Activated CD8-positive, alpha-beta T cell treated with anti-CD3 and anti-CD28 coated beads for 36 hours (primary cell): Measurements from ENCODE around the gene GALNT9. TPM values are rescaled to one million over a fixed set of nuclear protein-coding genes. Genes with fewer than 3 reads are reported as not detected.

Experiments used
- ATAC-seq: fragments of 200-7000 bp; cut with Tn5 transposase; one replicate; pipeline ENCODE4 v1.10.0; 2021; ENCODE audit warnings: mild to moderate bottlenecking, moderate library complexity
- CTCF ChIA-PET: fragments of 350-600 bp; sonication (Branson Sonifier 250); formaldehyde crosslinking; loops from one replicate; lab custom pipeline; 2021; ENCODE audit warnings: antibody characterized with exemption; lab: Charles Lee
- POLR2A ChIA-PET: fragments of 350-600 bp; sonication (Branson Sonifier 250); formaldehyde crosslinking; loops from one replicate; lab custom pipeline; 2021; ENCODE audit warnings: antibody characterized with exemption; lab: Charles Lee
- DNase-seq: peaks from one replicate; pipeline ENCODE4 v3.0.0-alpha.2; 2020
- H3K27ac Mint-ChIP-seq: one replicate; pipeline ENCODE4 v1.8.0; 2021; ENCODE audit warnings: mild to moderate bottlenecking, mixed read lengths
- H3K27me3 Mint-ChIP-seq: one replicate; pipeline ENCODE4 v1.8.0; 2021; ENCODE audit warnings: mixed read lengths
- H3K36me3 Mint-ChIP-seq: one replicate; pipeline ENCODE4 v1.8.0; 2021; ENCODE audit warnings: low read depth, mixed read lengths
- H3K4me1 Mint-ChIP-seq: one replicate; pipeline ENCODE4 v1.8.0; 2021; ENCODE audit warnings: low read depth, mixed read lengths
- H3K4me3 Mint-ChIP-seq: one replicate; pipeline ENCODE4 v1.8.0; 2021; ENCODE audit warnings: mild to moderate bottlenecking, moderate library complexity, mixed read lengths
- H3K9me3 Mint-ChIP-seq: one replicate; pipeline ENCODE4 v1.8.0; 2021; ENCODE audit warnings: mixed read lengths
- intact Hi-C: fragments of 100-400 bp; cut with micrococcal nuclease; formaldehyde crosslinking; loops from one replicate; pipeline ENCODE4 v1.10.0; 2022
- total RNA-seq, 2 experiments: library from RNA; stranded (reverse); gene quantifications; one replicate each; pipeline ENCODE4 v1.2.3, GENCODE V29; 2021
- TF ChIP-seq, protein P1 (sequence below): fragments of 200-600 bp; IDR thresholded peaks from one replicate; pipeline ENCODE4 v1.8.0; 2022; ENCODE audit warnings: antibody characterized with exemption, mild to moderate bottlenecking

Gene GALNT9
- total RNA-seq, 2 experiments from 2014 or later, result not detected

DNA sequence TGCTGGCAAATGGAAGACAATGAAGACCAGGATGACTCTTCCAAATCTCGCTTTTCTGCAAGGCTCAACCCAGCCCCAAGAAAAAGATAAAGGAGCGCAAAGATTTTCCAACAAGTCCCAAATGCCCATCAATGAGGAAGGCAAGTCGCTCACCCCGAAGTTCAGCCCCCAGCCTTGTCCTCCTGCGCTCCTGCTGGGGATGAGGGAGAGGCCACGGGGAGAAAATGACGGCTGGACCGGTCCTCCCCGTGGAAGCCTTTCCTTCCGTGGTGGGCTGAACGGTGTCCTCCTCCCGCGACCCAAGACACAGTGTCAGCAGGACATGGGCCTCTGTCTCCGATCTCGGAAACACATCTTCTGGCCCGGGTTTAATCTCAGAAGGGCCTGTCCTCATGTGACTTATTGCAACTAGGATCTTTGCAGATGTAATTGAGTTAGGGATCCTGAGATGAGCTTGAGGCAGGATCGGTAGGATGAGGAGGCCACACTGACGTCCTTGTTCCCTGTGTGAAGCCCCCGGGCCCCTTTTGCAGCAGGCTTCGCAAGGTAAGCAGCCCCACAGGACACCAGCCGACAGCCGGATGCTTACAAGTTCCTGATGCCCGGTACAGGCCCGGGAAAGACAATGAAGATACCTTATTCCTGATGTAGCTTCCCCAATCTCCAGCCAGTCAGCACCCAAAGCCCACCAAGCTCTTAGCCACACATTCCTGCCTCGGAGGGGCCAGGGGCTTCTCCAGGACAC is 64.2 kb downstream of the GALNT9 start:
- H3K27me3 Mint-ChIP-seq, result peaks cover 3% of the 10 kb centered on the region
- no peak for ATAC-seq
- TF ChIP-seq, protein P1, sequence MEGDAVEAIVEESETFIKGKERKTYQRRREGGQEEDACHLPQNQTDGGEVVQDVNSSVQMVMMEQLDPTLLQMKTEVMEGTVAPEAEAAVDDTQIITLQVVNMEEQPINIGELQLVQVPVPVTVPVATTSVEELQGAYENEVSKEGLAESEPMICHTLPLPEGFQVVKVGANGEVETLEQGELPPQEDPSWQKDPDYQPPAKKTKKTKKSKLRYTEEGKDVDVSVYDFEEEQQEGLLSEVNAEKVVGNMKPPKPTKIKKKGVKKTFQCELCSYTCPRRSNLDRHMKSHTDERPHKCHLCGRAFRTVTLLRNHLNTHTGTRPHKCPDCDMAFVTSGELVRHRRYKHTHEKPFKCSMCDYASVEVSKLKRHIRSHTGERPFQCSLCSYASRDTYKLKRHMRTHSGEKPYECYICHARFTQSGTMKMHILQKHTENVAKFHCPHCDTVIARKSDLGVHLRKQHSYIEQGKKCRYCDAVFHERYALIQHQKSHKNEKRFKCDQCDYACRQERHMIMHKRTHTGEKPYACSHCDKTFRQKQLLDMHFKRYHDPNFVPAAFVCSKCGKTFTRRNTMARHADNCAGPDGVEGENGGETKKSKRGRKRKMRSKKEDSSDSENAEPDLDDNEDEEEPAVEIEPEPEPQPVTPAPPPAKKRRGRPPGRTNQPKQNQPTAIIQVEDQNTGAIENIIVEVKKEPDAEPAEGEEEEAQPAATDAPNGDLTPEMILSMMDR, result no peak
- no peaks in the 10 kb centered on the region for H3K4me1 Mint-ChIP-seq
- CTCF ChIA-PET, result no interaction called here
- H3K9me3 Mint-ChIP-seq, result no peaks in the 10 kb centered on the region
- POLR2A ChIA-PET, result no interaction called here
- H3K36me3 Mint-ChIP-seq, result no peaks in the 10 kb centered on the region
- H3K4me3 Mint-ChIP-seq, result no peak overlapping the region
- intact Hi-C loops, result no loop called here
- H3K27ac Mint-ChIP-seq, result no peak overlapping the region
- no peak for DNase-seq

DNA sequence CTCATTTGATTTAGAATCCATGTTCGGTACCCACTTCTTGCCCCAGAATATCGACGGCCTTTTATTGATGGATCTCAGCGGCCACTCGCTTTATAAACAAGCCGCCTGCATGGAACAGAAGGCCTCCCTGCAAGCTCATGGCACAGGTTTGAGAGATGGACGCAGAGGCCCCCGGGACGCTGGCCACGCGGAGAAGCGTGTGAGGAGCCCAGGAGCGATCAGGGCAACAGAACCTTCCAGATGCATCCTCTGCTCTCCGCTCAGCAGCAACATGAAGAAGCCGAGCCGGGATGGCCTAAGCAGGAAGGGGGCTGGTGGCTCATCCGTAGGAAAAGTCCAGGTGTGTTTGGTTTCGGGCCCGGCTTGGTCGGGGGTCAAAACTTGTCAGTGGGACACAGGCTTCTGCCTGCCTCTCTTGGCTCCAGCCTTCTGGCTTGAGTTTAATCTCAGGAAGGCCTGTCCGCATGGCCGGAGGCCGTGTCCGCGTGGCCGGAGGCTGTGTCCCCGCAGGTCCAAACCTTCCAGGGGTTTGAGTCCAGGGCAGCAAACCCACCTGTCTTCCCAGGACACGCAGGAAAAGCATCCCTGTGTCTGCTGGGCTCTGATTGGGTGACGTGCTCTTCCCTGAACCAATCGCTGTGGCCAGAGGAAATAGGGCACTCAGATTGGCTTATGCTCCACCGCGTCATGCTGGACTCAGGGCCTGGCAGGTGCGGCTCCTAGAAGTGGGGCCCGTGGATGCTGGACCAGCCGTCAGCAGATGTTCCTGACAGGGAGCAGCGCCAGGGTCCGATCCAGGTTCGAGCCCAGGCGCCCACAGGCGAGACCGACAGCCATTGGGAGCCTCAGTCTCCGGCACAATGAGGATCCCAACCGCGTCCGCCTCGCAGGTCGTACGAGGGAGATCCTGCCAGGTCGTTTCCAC is 65.0 kb downstream of the GALNT9 start:
- H3K27ac Mint-ChIP-seq, result no peak overlapping the region
- H3K27me3 Mint-ChIP-seq, result peaks cover 3% of the 10 kb centered on the region
- ChIA-PET CTCF (no interaction called here), POLR2A (no interaction called here)
- DNase-seq (no peak), ATAC-seq (no peak)
- H3K4me1 Mint-ChIP-seq, result no peaks in the 10 kb centered on the region
- H3K36me3 Mint-ChIP-seq, result no peaks in the 10 kb centered on the region
- no peak overlapping the region for H3K4me3 Mint-ChIP-seq
- TF ChIP-seq, protein P1, result no peak
- no peaks in the 10 kb centered on the region for H3K9me3 Mint-ChIP-seq
- intact Hi-C loops, result no loop called here

DNA sequence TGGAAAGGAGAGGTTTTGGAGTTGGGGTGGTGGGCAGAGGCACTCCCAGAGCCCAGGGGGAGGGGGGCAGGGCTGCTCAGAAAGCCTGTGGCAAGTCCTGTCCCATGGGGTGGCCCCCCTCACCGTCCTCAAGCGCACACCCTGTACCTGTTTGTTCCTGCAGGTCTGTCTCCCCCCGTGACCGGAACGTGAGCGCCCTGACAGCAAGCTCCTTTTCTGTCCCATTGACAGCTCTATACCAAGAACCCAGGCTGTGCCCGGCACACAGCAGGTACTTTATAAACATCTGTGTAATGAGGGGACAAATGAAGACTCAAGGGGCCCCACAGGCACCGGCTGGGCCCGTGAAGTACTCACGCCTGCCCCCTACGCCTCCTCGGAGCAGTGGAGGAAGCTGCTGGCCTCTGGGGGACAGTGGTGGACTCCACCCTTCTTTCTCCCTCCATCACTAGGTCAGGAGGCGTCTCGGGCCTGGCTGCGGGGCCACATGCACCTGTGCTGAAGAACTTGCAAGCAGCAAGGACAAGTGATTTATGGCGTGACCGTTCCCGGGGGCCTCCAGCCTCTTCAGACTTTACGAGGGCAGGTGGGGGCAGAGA is 65.8 kb downstream of the GALNT9 start:
- no peak for ATAC-seq

DNA sequence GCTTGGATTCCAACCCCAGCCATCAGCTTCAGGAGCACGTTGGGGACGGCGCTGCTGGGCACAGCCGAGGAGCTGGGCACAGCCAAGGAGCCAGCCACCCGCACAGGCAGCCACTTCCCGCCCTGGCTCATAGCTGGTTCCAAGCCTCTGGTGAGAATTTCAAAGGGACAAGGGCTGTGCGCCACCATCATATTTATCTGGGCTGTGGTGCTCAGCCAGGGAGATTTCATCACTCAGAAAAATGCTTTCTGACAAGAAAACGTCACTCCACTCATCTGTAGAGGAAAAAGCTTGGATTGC is 66.4 kb downstream of the GALNT9 start:
- Mint-ChIP-seq H3K27me3 (peaks cover 3% of the 10 kb centered on the region), H3K27ac (no peak overlapping the region), H3K4me1 (no peaks in the 10 kb centered on the region), H3K36me3 (no peaks in the 10 kb centered on the region), H3K9me3 (no peaks in the 10 kb centered on the region), H3K4me3 (no peak overlapping the region)
- CTCF ChIA-PET, result no interaction called here
- POLR2A ChIA-PET, result no interaction called here
- intact Hi-C loops, result no loop called here
- TF ChIP-seq, protein P1, result no peak
- DNase-seq (no peak), ATAC-seq (no peak)

More for the DNA sequence above, 65.8 kb downstream of the GALNT9 start:
- Mint-ChIP-seq H3K27ac (no peak overlapping the region), H3K4me1 (no peaks in the 10 kb centered on the region), H3K4me3 (no peak overlapping the region), H3K9me3 (no peaks in the 10 kb centered on the region), H3K27me3 (peaks cover 3% of the 10 kb centered on the region), H3K36me3 (no peaks in the 10 kb centered on the region)
- TF ChIP-seq, protein P1, result no peak
- ChIA-PET CTCF (no interaction called here), POLR2A (no interaction called here)
- intact Hi-C loops, result no loop called here
- no peak for DNase-seq
